ENCODE data around the gene SH2D3C. TPM values are rescaled to one million over a fixed set of nuclear protein-coding genes. Genes with fewer than 3 reads are reported as not detected.

Gene SH2D3C
- total and polyA plus RNA-seq, 9 of the 15 experiments (the other 6 are each of a cell fraction or from before 2014, with no cell fraction given) = 0.03 to 1.2 (median 0.22) TPM; not detected in 1

GRCh38 chr9:127802576-127803443 lies 24.3 kb upstream of the SH2D3C start, which contains the start of gene FPGS (continued):
- TF ChIP-seq, protein P1, sequence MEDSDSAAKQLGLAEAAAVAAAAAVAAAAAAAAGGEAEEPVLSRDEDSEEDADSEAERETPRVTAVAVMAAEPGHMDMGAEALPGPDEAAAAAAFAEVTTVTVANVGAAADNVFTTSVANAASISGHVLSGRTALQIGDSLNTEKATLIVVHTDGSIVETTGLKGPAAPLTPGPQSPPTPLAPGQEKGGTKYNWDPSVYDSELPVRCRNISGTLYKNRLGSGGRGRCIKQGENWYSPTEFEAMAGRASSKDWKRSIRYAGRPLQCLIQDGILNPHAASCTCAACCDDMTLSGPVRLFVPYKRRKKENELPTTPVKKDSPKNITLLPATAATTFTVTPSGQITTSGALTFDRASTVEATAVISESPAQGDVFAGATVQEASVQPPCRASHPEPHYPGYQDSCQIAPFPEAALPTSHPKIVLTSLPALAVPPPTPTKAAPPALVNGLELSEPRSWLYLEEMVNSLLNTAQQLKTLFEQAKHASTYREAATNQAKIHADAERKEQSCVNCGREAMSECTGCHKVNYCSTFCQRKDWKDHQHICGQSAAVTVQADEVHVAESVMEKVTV (CRISPR knock-in tag; IDR thresholded peaks at IDR 0.05) = no peak
- peak; percentile 32; the same call in 1 of the 2 replicates for TF ChIP-seq ELF2 (CRISPR knock-in tag; IDR thresholded peaks at IDR 0.05)
- no peak for TF ChIP-seq RFX7 (CRISPR knock-in tag; IDR thresholded peaks at IDR 0.05)
- TF ChIP-seq EGR1 (conservative IDR thresholded peaks at IDR 0.05) = no peak
- no peak for TF ChIP-seq HDAC8 (tag; IDR thresholded peaks at IDR 0.05)
- no peak for TF ChIP-seq ARNT (IDR thresholded peaks at IDR 0.05)
- TF ChIP-seq FIP1L1 (IDR thresholded peaks at IDR 0.05; ENCODE audit: low read depth, low read length, poor library complexity, severe bottlenecking) = peak; percentile 83
- TF ChIP-seq NFE2 (IDR thresholded peaks at IDR 0.05; ENCODE audit: low read depth) = no peak
- TF ChIP-seq RFX1 (IDR thresholded peaks at IDR 0.05) = no peak
- no peak for TF ChIP-seq SAFB (IDR thresholded peaks at IDR 0.05; ENCODE audit: borderline replicate concordance, low read depth, low read length)
- no peak for TF ChIP-seq ZSCAN29 (IDR thresholded peaks at IDR 0.05)
- TF ChIP-seq, protein P2, sequence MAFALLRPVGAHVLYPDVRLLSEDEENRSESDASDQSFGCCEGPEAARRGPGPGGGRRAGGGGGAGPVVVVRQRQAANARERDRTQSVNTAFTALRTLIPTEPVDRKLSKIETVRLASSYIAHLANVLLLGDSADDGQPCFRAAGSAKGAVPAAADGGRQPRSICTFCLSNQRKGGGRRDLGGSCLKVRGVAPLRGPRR (CRISPR knock-in tag; IDR thresholded peaks at IDR 0.05) = no peak
- no peak for TF ChIP-seq ZZZ3 (IDR thresholded peaks at IDR 0.05)
- TF ChIP-seq GTF2F1 (IDR thresholded peaks at IDR 0.05; ENCODE audit: low read depth, low read length) = 0 out of 2 replicates have a peak, but pooled peaks have one; percentile 45
- no peak for TF ChIP-seq CHD4 (IDR thresholded peaks at IDR 0.05; ENCODE audit: insufficient read depth, insufficient replicate concordance, low read depth, low read length, poor library complexity, severe bottlenecking)
- TF ChIP-seq TAF15 (IDR thresholded peaks at IDR 0.05; ENCODE audit: low read depth, low read length) = no peak
- TF ChIP-seq TEAD1 (CRISPR knock-in tag; IDR thresholded peaks at IDR 0.05) = peak in 1 of 2 experiments; percentile 65; a peak in 1 of 4 replicates
- peak in 1 of 2 experiments; percentile 31; a peak in 1 of 4 replicates for TF ChIP-seq MLLT1 (IDR thresholded peaks at IDR 0.05)
- no peak for TF ChIP-seq ASH1L (IDR thresholded peaks at IDR 0.05; ENCODE audit: borderline replicate concordance, low read depth, partially characterized antibody)
- TF ChIP-seq, protein P3, sequence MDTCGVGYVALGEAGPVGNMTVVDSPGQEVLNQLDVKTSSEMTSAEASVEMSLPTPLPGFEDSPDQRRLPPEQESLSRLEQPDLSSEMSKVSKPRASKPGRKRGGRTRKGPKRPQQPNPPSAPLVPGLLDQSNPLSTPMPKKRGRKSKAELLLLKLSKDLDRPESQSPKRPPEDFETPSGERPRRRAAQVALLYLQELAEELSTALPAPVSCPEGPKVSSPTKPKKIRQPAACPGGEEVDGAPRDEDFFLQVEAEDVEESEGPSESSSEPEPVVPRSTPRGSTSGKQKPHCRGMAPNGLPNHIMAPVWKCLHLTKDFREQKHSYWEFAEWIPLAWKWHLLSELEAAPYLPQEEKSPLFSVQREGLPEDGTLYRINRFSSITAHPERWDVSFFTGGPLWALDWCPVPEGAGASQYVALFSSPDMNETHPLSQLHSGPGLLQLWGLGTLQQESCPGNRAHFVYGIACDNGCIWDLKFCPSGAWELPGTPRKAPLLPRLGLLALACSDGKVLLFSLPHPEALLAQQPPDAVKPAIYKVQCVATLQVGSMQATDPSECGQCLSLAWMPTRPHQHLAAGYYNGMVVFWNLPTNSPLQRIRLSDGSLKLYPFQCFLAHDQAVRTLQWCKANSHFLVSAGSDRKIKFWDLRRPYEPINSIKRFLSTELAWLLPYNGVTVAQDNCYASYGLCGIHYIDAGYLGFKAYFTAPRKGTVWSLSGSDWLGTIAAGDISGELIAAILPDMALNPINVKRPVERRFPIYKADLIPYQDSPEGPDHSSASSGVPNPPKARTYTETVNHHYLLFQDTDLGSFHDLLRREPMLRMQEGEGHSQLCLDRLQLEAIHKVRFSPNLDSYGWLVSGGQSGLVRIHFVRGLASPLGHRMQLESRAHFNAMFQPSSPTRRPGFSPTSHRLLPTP (IDR thresholded peaks at IDR 0.05; ENCODE audit: borderline replicate concordance, extremely low read depth, insufficient read length) = no peak
- TF ChIP-seq ZNF444 (CRISPR knock-in tag; IDR thresholded peaks at IDR 0.05) = no peak
- no peak for TF ChIP-seq PHB (CRISPR knock-in tag; IDR thresholded peaks at IDR 0.05)
- TF ChIP-seq SMARCA4 (IDR thresholded peaks at IDR 0.05) = no peak

All from K562 (cell line).